OCI-LY3 (cell line): ENCODE measurements around the gene CACNG4.

Experiments
- H2AFZ ChIP-seq: fragments of 200-600, 300-600 bp; shearing (Covaris generic); 2 replicates; pipeline ENCODE4 v1.6.0; 2014; ENCODE audit warnings: antibody characterized with exemption, low read depth, low read length
- H3K27ac ChIP-seq: fragments of 200-600, 300-600 bp; sonication (generic); 2 replicates; pipeline ENCODE4 v1.5.1; 2014; ENCODE audit warnings: mild to moderate bottlenecking, low read length, moderate library complexity, mixed read lengths
- H3K27me3 ChIP-seq: fragments of 200-600, 300-600 bp; sonication (generic); 2 replicates; pipeline ENCODE4 v1.6.1; 2014; ENCODE audit warnings: low read depth, low read length, mixed read lengths
- H3K36me3 ChIP-seq: fragments of 200-600, 300-600 bp; sonication (generic); replicated peaks from 2 replicates; pipeline ENCODE3; 2014; ENCODE audit warnings: low read depth, low read length, mixed read lengths
- H3K4me1 ChIP-seq: fragments of 300-600, 200-600 bp; sonication (generic); 2 replicates; pipeline ENCODE4 v1.6.1; 2014; ENCODE audit warnings: low read length, mixed read lengths
- H3K4me2 ChIP-seq: fragments of 200-600, 300-600 bp; sonication (generic); 2 replicates; pipeline ENCODE4 v1.6.1; 2014; ENCODE audit warnings: low read length, mixed read lengths
- H3K4me3 ChIP-seq: fragments of 300-600, 200-600 bp; sonication (generic); 2 replicates; pipeline ENCODE4 v1.5.1; 2014; ENCODE audit warnings: antibody characterized with exemption, mild to moderate bottlenecking, low read length, moderate library complexity
- H3K79me2 ChIP-seq: fragments of 300-600, 200-600 bp; shearing (Covaris generic); 2 replicates; pipeline ENCODE4 v1.6.1; 2014; ENCODE audit warnings: mild to moderate bottlenecking, low read length, mixed read lengths
- H3K9ac ChIP-seq: fragments of 300-600, 200-600 bp; shearing (Covaris generic); 2 replicates; pipeline ENCODE4 v1.6.0; 2014; ENCODE audit warnings: mild to moderate bottlenecking, low read length, moderate library complexity
- H3K9me3 ChIP-seq: fragments of 200-600, 300-600 bp; shearing (Covaris generic); 2 replicates; pipeline ENCODE4 v1.6.1; 2014; ENCODE audit warnings: low read length, mixed read lengths; ENCODE audit not compliant: insufficient read depth
- H4K20me1 ChIP-seq: fragments of 200-600, 300-600 bp; sonication (generic); 2 replicates; pipeline ENCODE4 v1.6.1; 2016; ENCODE audit warnings: low read length, mixed read lengths; ENCODE audit not compliant: insufficient read depth
- CTCF ChIP-seq: fragments of 200-600, 300-600 bp; sonication (generic); IDR thresholded peaks from 2 replicates; pipeline ENCODE4 v1.5.1; 2014; ENCODE audit warnings: antibody characterized with exemption, low read length, low read depth
- EZH2phosphoT487 ChIP-seq: fragments of 200-600 bp; shearing (Covaris generic); IDR thresholded peaks from 2 replicates; pipeline ENCODE4 v1.6.1; 2018; ENCODE audit warnings: antibody characterized with exemption, mixed run types, low read depth

Gene CACNG4

GRCh38 chr17:67054608-67055007 lies 90.1 kb downstream of the CACNG4 start:
- Histone ChIP-seq H3K79me2 (no peaks in the 10 kb centered on the region), H3K36me3 (no peaks in the 10 kb centered on the region), H3K9ac (no peak overlapping the region), H3K27ac (no peak overlapping the region), H2AFZ (no peak overlapping the region), H3K4me3 (no peak overlapping the region), H3K4me1 (no peaks in the 10 kb centered on the region), H3K9me3 (no peaks in the 10 kb centered on the region), H3K27me3 (no peaks in the 10 kb centered on the region), H3K4me2 (no peak overlapping the region), H4K20me1 (no peaks in the 10 kb centered on the region)
- TF ChIP-seq CTCF (no peak), EZH2phosphoT487 (no peak)

DNA sequence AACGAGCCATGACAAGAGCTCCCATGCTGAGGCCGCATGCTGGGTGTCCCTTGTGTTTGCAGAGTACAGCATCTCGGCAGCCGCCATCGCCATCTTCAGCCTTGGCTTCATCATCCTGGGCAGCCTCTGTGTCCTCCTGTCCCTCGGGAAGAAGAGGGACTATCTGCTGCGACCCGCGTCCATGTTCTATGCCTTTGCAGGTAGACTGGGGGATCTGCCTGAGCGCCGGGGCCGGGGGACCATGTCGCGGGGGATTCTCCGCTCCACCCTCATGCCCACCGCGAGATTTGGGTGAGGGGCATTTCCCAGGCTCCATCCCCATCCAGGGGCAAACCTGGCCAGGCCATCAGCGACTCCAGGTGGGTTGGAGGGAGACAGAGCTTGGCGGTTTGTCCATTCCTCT lies 90.5 kb downstream of the CACNG4 start:
- H3K27me3 ChIP-seq, result no peaks in the 10 kb centered on the region
- H3K4me2 ChIP-seq, result no peak overlapping the region
- no peaks in the 10 kb centered on the region for H3K9me3 ChIP-seq
- H3K9ac ChIP-seq, result no peak overlapping the region
- no peaks in the 10 kb centered on the region for H3K36me3 ChIP-seq
- no peaks in the 10 kb centered on the region for H4K20me1 ChIP-seq
- no peak overlapping the region for H3K4me3 ChIP-seq
- H2AFZ ChIP-seq, result no peak overlapping the region
- no peaks in the 10 kb centered on the region for H3K79me2 ChIP-seq
- H3K27ac ChIP-seq, result no peak overlapping the region
- TF ChIP-seq EZH2phosphoT487, result no peak
- no peak for TF ChIP-seq CTCF
- no peaks in the 10 kb centered on the region for H3K4me1 ChIP-seq

- no peak for TF ChIP-seq CTCF
- TF ChIP-seq EZH2phosphoT487, result no peak
- Histone ChIP-seq H4K20me1 (no peaks in the 10 kb centered on the region), H3K4me1 (no peaks in the 10 kb centered on the region), H3K36me3 (no peaks in the 10 kb centered on the region), H3K27ac (no peak overlapping the region), H3K27me3 (no peaks in the 10 kb centered on the region), H3K4me2 (no peak overlapping the region), H2AFZ (no peak overlapping the region), H3K9ac (no peak overlapping the region), H3K4me3 (no peak overlapping the region), H3K9me3 (no peaks in the 10 kb centered on the region), H3K79me2 (no peaks in the 10 kb centered on the region)
Measured at GRCh38 chr17:67055811-67056745, 91.6 kb downstream of the CACNG4 start.

GRCh38 chr17:67056746-67057490 lies 92.4 kb downstream of the CACNG4 start:
- no peaks in the 10 kb centered on the region for H3K79me2 ChIP-seq
- H3K27me3 ChIP-seq, result no peaks in the 10 kb centered on the region
- H3K36me3 ChIP-seq, result no peaks in the 10 kb centered on the region
- TF ChIP-seq EZH2phosphoT487 (no peak), CTCF (no peak)
- H4K20me1 ChIP-seq, result no peaks in the 10 kb centered on the region
- no peak overlapping the region for H3K4me3 ChIP-seq
- no peak overlapping the region for H3K9ac ChIP-seq
- no peaks in the 10 kb centered on the region for H3K9me3 ChIP-seq
- no peak overlapping the region for H3K4me2 ChIP-seq
- H2AFZ ChIP-seq, result no peak overlapping the region
- no peaks in the 10 kb centered on the region for H3K4me1 ChIP-seq
- H3K27ac ChIP-seq, result no peak overlapping the region
